ENCODE data around the gene P4HA2.

- TF ChIP-seq CTCF (conservative IDR thresholded peaks at IDR 0.05; ENCODE audit: low read length) (no peak), EZH2phosphoT487 (IDR thresholded peaks at IDR 0.05; ENCODE audit: borderline replicate concordance) (no peak)
These were observed 46.6 kb upstream of the P4HA2 start for GRCh38 chr5:132274050-132274792.
